SW480 (cell line): ENCODE measurements around the gene FLRT1.
"Not testable (repeated sequence)": the region's sequence is repeated elsewhere in the genome, so short reads cannot be mapped to it uniquely, and the experiment has no call there.

Experiments used
- DNase-seq: peaks from one replicate; pipeline ENCODE4 v3.0.0-alpha.2; 2016; ENCODE audit warnings: low spot score

FLRT1 gene

DNA sequence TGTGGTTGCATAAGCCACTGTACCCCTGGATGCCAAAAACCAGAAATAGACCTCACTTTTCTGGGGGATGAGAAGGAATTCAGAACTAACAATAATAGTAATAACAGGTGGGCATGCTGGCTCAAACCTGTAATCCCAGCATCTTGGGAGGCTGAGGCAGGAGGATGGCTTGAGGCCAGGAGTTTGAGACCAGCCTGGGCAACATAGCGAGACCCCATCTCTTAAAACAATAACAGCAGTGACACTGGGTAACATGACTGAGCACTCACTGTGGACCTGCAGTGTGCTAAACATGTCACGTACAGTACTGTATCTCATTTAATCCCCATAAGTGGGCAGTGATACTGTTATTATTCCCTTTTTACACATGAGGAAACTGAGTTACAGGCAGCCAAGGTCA, 10.0 kb downstream of the FLRT1 start:
- no peak for DNase-seq

DNA sequence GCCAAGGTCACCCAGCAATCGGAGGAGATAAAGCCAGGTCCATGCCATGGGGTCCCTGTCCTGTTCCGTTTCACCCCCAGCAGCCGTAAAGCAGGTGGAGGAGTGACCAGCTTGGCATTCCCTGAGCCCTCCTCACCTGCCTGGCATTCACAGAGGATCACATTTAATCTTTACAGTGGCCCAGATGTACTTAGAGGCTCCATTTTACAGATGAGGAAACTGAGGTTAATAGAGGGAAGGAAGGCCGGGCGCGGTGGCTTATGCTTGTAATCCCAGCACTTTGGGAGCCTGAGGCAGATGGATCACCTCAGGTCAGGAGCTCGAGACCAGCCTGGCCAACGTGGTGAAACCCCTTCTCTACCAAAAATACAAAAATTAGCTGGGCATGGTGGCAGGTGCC, 11.6 kb downstream of the FLRT1 start:
- not testable (repeated sequence) for DNase-seq

- no peak for DNase-seq
Observed at GRCh38 chr11:64048042-64048854, 12.5 kb downstream of the FLRT1 start.

DNA sequence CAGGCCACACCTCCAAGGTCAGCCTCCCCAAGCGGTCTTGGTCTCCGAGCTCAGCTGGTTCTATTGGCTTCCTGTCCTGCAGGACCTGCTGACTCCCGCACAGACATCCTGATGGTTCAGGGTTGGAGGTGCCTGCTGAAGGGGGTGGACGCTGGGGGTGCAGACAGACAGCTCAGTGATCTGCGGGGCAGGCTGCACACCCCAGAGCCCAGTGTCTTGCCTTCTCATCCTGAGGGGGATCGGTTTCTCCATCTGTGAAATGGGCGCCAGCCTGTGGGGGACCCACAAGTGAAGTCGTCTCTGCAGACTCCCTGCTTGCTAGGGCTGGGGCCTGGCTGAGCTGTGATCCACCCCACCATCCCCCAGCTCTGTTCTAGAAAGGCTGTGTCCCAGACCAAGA, 13.8 kb downstream of the FLRT1 start:
- no peak for DNase-seq

DNA sequence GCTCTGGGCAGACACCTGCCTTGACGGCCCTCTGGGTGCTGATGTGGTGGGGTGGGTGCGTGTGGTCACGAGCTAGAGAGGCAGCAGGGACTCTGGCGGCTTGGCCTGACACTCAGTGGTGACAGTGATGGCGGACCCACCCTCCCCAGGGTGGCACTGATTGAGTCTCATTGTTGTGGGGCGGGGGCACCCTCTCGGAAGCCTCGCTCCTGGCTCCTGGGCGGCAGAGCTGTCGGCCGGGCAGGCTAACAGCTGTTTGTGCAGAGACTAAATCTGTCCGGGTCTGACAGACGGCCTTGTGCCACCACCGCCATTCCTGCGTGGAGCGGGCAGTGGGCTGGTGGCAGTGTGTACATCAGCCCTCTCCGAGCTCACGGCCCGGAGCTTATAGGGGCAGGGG, 15.6 kb downstream of the FLRT1 start:
- DNase-seq, result no peak

- no peak for DNase-seq
Observed at GRCh38 chr11:64052436-64052835, 16.7 kb downstream of the FLRT1 start.

DNA sequence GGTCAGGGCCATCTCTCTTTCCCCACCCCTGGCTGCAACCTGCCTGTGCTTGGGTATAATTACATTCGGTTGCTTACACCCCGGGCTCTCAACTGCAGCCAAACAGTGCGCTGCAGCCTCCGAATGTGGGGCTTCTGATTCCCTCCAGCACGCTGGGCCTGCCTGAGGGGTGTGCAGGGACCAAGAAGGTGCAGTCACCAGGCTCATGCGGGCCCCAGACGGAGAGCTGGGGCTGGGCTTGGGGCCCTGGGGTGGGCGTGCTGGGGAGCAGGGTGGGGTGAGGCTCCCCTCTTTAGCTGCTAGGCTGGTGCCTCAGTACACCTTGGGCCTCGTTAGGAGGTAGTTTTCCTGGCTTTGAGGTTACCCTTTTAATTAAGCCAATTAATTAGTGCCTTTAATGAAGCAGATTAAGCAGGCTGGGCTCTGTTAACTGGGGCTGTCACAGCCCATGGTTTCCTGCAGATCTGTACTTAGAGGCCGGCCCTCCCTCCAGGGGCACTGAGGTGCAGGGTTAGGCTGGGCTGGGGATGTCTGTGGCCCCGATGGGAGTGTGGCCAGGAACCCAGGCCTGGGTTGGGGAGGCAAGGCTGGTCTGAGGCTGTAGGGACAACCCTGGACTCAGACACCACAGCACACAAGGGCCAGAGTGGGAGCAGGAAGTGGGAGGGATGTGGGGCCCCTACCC, 17.3 kb downstream of the FLRT1 start:
- DNase-seq, result no peak

DNA sequence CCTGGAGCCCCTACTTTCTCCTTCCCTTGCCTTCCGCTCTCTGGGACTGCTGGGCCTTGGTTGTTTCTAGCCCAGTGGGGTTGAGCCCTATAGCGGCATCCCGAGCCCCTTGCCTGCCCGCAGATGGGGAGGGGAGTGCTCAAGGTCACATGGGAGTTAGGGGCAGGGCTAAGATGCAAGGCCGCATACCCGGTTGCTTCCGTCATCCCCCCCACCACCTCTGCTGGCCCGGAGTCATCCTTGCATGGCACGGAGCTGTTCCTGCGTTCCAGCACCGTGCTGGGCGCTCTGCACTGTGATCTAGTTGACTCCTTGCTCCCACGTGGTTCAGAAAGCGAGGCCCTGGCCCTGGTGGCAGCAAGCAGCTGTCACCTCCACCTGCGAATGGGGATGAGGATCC, 18.0 kb downstream of the FLRT1 start:
- DNase-seq, result no peak

DNA sequence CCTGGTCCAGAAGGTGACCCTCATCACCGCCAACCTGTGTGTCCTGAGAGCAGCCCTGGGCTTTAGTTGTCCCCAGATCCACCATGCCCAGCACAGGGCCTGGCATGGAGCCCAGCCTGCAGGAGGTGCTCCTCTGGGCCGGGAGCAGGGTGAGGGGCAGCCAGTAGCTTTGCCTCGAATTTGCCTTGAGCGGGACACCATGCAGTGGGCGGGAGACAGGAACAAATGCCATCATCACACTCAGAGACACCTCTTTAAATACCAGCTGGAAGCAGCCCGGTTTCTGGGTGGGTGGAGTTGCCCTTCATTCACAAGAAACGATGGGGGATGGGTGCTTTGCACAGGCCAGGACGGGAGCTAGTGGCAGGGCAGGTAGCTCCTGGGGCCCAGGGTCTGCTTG, 19.3 kb downstream of the FLRT1 start:
- no peak for DNase-seq

- DNase-seq, result no peak
Observed at GRCh38 chr11:64056213-64056785, 20.6 kb downstream of the FLRT1 start.

DNA sequence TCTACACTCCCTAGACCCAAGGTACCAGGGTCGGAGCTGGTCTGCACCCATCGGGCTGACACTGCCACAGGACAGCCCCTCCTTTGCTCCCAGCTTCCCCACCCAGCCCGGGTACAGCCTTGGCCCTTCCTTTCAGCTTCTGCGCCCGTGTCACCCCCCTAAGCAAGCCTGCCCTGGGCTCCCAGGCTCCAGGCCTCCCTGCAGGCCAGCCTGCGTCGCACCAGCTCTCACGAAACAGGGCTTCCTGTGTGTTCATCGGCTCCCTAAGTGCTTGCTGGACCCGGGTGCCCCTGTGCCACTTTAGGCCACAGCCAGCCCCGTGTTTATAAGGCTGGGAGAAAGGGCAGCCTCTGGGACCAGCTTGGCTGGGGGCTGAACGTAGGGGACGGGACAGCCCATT, 21.1 kb downstream of the FLRT1 start:
- no peak for DNase-seq

GRCh38 chr11:64057890-64058289, 22.2 kb downstream of the FLRT1 start:
- no peak for DNase-seq

DNA sequence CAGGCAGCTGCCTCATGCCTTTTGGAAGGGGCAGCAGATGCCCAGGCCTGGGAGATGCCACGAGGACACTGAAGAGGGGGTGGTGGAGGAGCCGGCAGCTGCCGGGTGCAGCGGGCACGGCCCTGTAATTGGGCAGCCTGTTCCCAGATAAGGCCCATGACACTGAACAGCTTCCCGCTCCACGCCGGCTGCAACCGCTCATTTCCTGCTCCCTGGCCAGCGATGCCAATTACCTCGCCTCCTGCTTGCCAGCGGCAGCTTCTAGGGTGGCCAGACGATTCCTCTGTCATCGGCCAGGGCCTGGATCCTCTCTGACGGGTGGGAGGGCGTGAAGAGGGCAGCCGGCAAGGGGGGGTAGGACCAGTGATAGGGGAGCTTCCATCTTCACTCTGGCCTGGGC, 22.8 kb downstream of the FLRT1 start:
- DNase-seq, result no peak

GRCh38 chr11:64059339-64060140, 23.8 kb downstream of the FLRT1 start:
- no peak for DNase-seq

- DNase-seq, result no peak
Observed at GRCh38 chr11:64060263-64060860, 24.6 kb downstream of the FLRT1 start.

- no peak for DNase-seq
Observed at GRCh38 chr11:64060861-64061444, 25.2 kb downstream of the FLRT1 start.

- no peak for DNase-seq
Observed at GRCh38 chr11:64062185-64063039, 26.7 kb downstream of the FLRT1 start.

- DNase-seq, result no peak
Observed at GRCh38 chr11:64063777-64064176, 28.0 kb downstream of the FLRT1 start.

GRCh38 chr11:64064374-64065140, 28.8 kb downstream of the FLRT1 start:
- no peak for DNase-seq

DNA sequence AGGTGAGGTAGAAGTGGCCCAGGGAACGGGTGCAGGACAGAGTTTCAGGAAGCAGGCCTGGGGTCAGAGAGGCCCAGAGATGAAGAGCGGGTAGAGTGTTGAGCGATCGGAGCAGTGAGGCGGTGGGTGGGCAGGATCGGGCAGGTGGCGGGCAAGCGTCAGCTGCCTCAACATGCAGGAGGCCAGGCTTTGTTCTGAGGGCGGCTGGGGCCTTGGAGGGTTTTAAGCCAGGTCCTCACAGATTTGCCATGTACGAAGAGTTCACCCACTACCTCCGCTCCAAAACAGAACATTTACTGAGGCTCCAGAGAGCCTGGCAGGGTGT, 29.4 kb downstream of the FLRT1 start:
- no peak for DNase-seq
